ENCODE measurements around the gene TUFT1. TPM values are rescaled to one million over a fixed set of nuclear protein-coding genes. Genes with fewer than 3 reads are reported as not detected.

The TUFT1 gene
- total and polyA plus RNA-seq, 10 of the 15 experiments (the other 5 are each of a cell fraction or from before 2014, with no cell fraction given) = 0.08 to 4.3 (median 3.2) TPM

DNA sequence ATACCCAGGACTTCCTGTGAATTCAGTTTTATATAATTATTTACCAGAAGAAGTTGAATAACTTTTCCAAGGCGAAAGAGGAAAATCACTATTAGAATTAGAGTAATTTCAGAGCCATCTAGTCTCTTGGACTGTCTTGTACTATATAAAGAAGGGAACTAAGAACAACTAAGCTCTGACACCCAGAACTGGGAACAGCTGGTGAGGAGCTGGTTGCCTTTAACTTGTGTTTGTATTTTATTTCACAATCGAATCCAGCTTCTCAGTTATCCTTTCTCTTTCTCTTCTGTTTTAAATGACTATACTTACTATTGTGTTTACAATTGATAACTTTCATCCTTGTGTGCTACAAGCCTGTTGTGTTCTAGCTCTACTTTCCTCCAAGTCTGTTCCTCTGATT, 80.2 kb downstream of the TUFT1 start:
- CTCF ChIA-PET = interaction anchor here (0.8 to 2.9 kb wide), 7 partner anchors 8 to 114 kb away, joined by 3 to 15 read pairs (median 4); partner anchors contain the start of gene SNX27
- in situ Hi-C loops (cut with MboI) (no loop called here), intact Hi-C loops (cut with micrococcal nuclease; ENCODE audit: unreplicated experiment) (no loop called here)
- BruUV-seq (replicated peaks) = no TSS peak
- H3K4me1 ChIP-seq (ENCODE audit: control insufficient read depth, insufficient read depth, low read length) = peaks cover 19% of the 10 kb centered on the region
- H3K27ac ChIP-seq (ENCODE audit: control insufficient read depth, insufficient read depth) = peak overlapping the region; percentile 15; the same call in 1 of the 2 replicates
- no peak overlapping the region for H2AFZ ChIP-seq (ENCODE audit: control insufficient read depth, low read depth, low read length)
- DNase-seq (ENCODE audit: low read depth, low spot score) = no peak
- FAIRE-seq = peak; percentile 7
- peaks cover 9% of the 10 kb centered on the region for H3K79me2 ChIP-seq (ENCODE audit: control insufficient read depth, insufficient read depth, low read length)
- 63% methylated on average over 2 of the region's 2 CpGs for WGBS (ENCODE audit: insufficient coverage, insufficient replicate concordance, low lambda C conversion rate, missing lambda C conversion rate)
- peak; percentile 68 for ATAC-seq
- H3K9me3 ChIP-seq (replicated peaks; ENCODE audit: control insufficient read depth, insufficient read depth, low read length) = no peaks in the 10 kb centered on the region
- H3K36me3 ChIP-seq (ENCODE audit: control insufficient read depth in 2 of 2, insufficient read depth in 2 of 2, low read length in 1 of 2) = no peaks in the 10 kb centered on the region
- TF ChIP-seq ZNF217 (IDR thresholded peaks at IDR 0.05) = no peak
- TF ChIP-seq, protein P1, sequence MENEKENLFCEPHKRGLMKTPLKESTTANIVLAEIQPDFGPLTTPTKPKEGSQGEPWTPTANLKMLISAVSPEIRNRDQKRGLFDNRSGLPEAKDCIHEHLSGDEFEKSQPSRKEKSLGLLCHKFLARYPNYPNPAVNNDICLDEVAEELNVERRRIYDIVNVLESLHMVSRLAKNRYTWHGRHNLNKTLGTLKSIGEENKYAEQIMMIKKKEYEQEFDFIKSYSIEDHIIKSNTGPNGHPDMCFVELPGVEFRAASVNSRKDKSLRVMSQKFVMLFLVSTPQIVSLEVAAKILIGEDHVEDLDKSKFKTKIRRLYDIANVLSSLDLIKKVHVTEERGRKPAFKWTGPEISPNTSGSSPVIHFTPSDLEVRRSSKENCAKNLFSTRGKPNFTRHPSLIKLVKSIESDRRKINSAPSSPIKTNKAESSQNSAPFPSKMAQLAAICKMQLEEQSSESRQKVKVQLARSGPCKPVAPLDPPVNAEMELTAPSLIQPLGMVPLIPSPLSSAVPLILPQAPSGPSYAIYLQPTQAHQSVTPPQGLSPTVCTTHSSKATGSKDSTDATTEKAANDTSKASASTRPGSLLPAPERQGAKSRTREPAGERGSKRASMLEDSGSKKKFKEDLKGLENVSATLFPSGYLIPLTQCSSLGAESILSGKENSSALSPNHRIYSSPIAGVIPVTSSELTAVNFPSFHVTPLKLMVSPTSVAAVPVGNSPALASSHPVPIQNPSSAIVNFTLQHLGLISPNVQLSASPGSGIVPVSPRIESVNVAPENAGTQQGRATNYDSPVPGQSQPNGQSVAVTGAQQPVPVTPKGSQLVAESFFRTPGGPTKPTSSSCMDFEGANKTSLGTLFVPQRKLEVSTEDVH (IDR thresholded peaks at IDR 0.05; ENCODE audit: low read depth, partially characterized antibody) = no peak
- no peak for TF ChIP-seq STAT3 (IDR thresholded peaks at IDR 0.05; ENCODE audit: low read depth, low read length)
- TF ChIP-seq RFX5 (IDR thresholded peaks at IDR 0.05; ENCODE audit: low read depth, low read length) = no peak
- no peak for TF ChIP-seq TAF1 (IDR thresholded peaks at IDR 0.05; ENCODE audit: borderline replicate concordance, low read depth, low read length)
- no peak for TF ChIP-seq NBN (IDR thresholded peaks at IDR 0.05)
- no peak for TF ChIP-seq ZZZ3 (IDR thresholded peaks at IDR 0.05; ENCODE audit: control insufficient read depth, insufficient read length, low read depth)
- TF ChIP-seq, protein P2, sequence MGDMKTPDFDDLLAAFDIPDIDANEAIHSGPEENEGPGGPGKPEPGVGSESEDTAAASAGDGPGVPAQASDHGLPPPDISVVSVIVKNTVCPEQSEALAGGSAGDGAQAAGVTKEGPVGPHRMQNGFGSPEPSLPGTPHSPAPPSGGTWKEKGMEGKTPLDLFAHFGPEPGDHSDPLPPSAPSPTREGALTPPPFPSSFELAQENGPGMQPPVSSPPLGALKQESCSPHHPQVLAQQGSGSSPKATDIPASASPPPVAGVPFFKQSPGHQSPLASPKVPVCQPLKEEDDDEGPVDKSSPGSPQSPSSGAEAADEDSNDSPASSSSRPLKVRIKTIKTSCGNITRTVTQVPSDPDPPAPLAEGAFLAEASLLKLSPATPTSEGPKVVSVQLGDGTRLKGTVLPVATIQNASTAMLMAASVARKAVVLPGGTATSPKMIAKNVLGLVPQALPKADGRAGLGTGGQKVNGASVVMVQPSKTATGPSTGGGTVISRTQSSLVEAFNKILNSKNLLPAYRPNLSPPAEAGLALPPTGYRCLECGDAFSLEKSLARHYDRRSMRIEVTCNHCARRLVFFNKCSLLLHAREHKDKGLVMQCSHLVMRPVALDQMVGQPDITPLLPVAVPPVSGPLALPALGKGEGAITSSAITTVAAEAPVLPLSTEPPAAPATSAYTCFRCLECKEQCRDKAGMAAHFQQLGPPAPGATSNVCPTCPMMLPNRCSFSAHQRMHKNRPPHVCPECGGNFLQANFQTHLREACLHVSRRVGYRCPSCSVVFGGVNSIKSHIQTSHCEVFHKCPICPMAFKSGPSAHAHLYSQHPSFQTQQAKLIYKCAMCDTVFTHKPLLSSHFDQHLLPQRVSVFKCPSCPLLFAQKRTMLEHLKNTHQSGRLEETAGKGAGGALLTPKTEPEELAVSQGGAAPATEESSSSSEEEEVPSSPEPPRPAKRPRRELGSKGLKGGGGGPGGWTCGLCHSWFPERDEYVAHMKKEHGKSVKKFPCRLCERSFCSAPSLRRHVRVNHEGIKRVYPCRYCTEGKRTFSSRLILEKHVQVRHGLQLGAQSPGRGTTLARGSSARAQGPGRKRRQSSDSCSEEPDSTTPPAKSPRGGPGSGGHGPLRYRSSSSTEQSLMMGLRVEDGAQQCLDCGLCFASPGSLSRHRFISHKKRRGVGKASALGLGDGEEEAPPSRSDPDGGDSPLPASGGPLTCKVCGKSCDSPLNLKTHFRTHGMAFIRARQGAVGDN (IDR thresholded peaks at IDR 0.05) = no peak
- H3K4me3 ChIP-seq = no peak overlapping the region
- POLR2A ChIA-PET = interaction anchor here (0.6 to 1.0 kb wide), 6 partner anchors 11 to 221 kb away, joined by 3 to 7 read pairs (median 3); no protein-coding TSS in a partner anchor
- H4K20me1 ChIP-seq (ENCODE audit: control insufficient read depth, insufficient read depth) = no peaks in the 10 kb centered on the region
- H3K4me2 ChIP-seq (ENCODE audit: control insufficient read depth, insufficient read depth) = peak overlapping the region; percentile 38; the same call in 1 of the 2 replicates
- RAD21 ChIA-PET (ENCODE audit: unreplicated experiment) = interaction anchor here (0.6 to 0.9 kb wide), 5 partner anchors 8 to 294 kb away, joined by 3 read pairs; partner anchors contain the start of gene RIIAD1
- H3K27me3 ChIP-seq (replicated peaks in 1 of 2; ENCODE audit: control insufficient read depth in 2 of 2, insufficient read depth in 2 of 2, low read length in 1 of 2) = no peaks in the 10 kb centered on the region
- SMC1A ChIA-PET (ENCODE audit: uncharacterized antibody, unreplicated experiment) = interaction anchor here (0.6 to 2.2 kb wide), 11 partner anchors 8 to 538 kb away, joined by 3 to 7 read pairs (median 3); partner anchors contain the start of gene C2CD4D
- no peak overlapping the region for H3K9ac ChIP-seq (ENCODE audit: control insufficient read depth, insufficient read depth, low read length)

Data from GM12878 (cell line).